C4-2B (cell line): ENCODE data around the gene IFITM5.
"Not testable (repeated sequence)": the region's sequence is repeated elsewhere in the genome, so short reads cannot be mapped to it uniquely, and the experiment has no call there.

ENCODE experiments used
- ZFX ChIP-seq: fragments of 450-650 bp; IDR thresholded peaks from 2 replicates; pipeline ENCODE4 v1.6.1; 2017
- TF ChIP-seq, protein P1 (sequence below): fragments of 450-650 bp; conservative IDR thresholded peaks from 2 replicates; pipeline ENCODE4 v1.5.1; 2017; ENCODE audit warnings: mild to moderate bottlenecking

DNA sequence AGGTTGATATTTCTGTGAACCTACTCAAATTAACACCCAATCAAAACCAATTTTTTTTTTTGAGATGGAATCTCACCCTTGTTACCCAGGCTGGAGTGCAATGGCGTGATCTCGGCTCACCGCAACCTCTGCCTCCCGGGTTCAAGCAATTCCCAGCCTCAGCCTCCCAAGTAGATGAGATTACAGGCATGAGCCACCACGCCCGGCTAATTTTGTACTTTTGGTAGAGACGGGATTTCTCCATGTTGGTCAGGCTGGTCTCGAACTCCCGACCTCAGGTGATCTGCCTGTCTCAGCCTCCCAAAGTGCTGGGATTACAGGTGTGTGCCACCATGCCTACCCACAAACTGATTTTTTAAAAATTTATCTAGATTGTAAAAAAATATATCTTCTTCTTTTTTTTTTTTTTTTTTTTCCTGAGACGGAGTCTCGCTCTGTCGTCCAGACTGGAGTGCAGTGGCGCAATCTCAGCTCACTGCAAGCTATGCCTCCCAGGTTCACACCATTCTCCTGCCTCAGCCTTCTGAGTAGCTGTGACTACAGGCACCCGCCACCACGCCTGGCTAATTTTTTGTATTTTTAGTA is 29.3 kb upstream of the IFITM5 start:
- TF ChIP-seq, protein P1, sequence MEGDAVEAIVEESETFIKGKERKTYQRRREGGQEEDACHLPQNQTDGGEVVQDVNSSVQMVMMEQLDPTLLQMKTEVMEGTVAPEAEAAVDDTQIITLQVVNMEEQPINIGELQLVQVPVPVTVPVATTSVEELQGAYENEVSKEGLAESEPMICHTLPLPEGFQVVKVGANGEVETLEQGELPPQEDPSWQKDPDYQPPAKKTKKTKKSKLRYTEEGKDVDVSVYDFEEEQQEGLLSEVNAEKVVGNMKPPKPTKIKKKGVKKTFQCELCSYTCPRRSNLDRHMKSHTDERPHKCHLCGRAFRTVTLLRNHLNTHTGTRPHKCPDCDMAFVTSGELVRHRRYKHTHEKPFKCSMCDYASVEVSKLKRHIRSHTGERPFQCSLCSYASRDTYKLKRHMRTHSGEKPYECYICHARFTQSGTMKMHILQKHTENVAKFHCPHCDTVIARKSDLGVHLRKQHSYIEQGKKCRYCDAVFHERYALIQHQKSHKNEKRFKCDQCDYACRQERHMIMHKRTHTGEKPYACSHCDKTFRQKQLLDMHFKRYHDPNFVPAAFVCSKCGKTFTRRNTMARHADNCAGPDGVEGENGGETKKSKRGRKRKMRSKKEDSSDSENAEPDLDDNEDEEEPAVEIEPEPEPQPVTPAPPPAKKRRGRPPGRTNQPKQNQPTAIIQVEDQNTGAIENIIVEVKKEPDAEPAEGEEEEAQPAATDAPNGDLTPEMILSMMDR: not testable (repeated sequence)
- not testable (repeated sequence) for TF ChIP-seq ZFX
